Measurements from ENCODE around the gene SUCLG2. TPM values are rescaled to one million over a fixed set of nuclear protein-coding genes. Genes with fewer than 3 reads are reported as not detected.

SUCLG2 gene
- total and polyA plus RNA-seq, 9 of the 15 experiments (the other 6 are each of a cell fraction or from before 2014, with no cell fraction given): 10.1 to 41.4 (median 29.0) TPM

DNA sequence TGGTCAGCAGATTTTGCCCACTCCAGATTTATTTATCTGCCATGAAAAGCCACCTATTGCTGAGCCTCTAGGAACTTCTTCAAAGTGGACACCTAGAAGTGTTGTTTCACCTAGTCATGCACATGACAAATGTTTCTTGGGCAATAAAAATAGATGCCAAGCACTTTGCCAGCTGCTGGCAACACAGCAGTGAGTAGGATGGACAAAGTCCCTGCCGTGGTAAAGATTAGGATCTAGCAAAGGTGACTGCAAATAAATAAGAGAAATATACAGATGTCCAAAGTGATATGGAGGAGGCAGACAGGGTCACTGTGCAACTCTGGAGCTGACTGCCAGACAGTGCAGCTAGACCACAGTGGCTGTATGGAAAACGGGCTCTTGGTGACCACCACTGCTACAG is 137.9 kb downstream of the SUCLG2 start:
- H2AFZ ChIP-seq (ENCODE audit: low read depth, low read length): no peak overlapping the region
- H3K27me3 ChIP-seq (ENCODE audit: control insufficient read depth in 2 of 2, insufficient read depth in 2 of 2, low read length in 2 of 2): no peaks in the 10 kb centered on the region
- no peaks in the 10 kb centered on the region for H3K9me3 ChIP-seq (replicated peaks; ENCODE audit: control insufficient read depth, insufficient read depth, low read depth, low read length)
- no peak overlapping the region for H3K27ac ChIP-seq (ENCODE audit: extremely low read depth, low read depth, low read length)
- peaks cover 17% of the 10 kb centered on the region; the same call in 2 of the 3 replicates for H3K36me3 ChIP-seq (ENCODE audit: control insufficient read depth, insufficient read depth, low read length)
- no peaks in the 10 kb centered on the region for H4K20me1 ChIP-seq (replicated peaks; ENCODE audit: control insufficient read depth, insufficient read depth, low read length)
- H3K9me1 ChIP-seq (ENCODE audit: control insufficient read depth, insufficient read depth, low read length): no peaks in the 10 kb centered on the region
- FAIRE-seq: no peak
- ATAC-seq: no peak
- CTCF ChIA-PET (ENCODE audit: low intra/inter-chr PET ratio): no interaction called here
- no TSS peak for BruUV-seq (replicated peaks)
- POLR2A ChIA-PET: no interaction called here
- no peak overlapping the region for H3K4me2 ChIP-seq (ENCODE audit: insufficient read depth, low read length)
- H3K4me3 ChIP-seq: no peak overlapping the region
- intact Hi-C loops (cut with micrococcal nuclease) (no loop called here), in situ Hi-C loops (cut with MboI) (no loop called here)
- WGBS (ENCODE audit: insufficient coverage, low coverage, missing lambda C conversion rate): 75% methylated on average over 2 of the region's 2 CpGs
- no peaks in the 10 kb centered on the region for H3K79me2 ChIP-seq (ENCODE audit: control insufficient read depth, insufficient read depth, low read length)
- DNase-seq (ENCODE audit: extremely low read depth in 1 of 4, low spot score in 3 of 4): no peak
- no peak for TF ChIP-seq PML (IDR thresholded peaks at IDR 0.05; ENCODE audit: low read length)
- TF ChIP-seq, protein P1, sequence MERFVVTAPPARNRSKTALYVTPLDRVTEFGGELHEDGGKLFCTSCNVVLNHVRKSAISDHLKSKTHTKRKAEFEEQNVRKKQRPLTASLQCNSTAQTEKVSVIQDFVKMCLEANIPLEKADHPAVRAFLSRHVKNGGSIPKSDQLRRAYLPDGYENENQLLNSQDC (CRISPR knock-in tag; IDR thresholded peaks at IDR 0.05): no peak
- TF ChIP-seq HNRNPLL (IDR thresholded peaks at IDR 0.05; ENCODE audit: low read depth, low read length, poor library complexity, severe bottlenecking): no peak
- no peak for TF ChIP-seq NUFIP1 (IDR thresholded peaks at IDR 0.05; ENCODE audit: partially characterized antibody)
- TF ChIP-seq CHD2 (IDR thresholded peaks at IDR 0.05; ENCODE audit: low read depth, low read length): no peak
- TF ChIP-seq, protein P2, sequence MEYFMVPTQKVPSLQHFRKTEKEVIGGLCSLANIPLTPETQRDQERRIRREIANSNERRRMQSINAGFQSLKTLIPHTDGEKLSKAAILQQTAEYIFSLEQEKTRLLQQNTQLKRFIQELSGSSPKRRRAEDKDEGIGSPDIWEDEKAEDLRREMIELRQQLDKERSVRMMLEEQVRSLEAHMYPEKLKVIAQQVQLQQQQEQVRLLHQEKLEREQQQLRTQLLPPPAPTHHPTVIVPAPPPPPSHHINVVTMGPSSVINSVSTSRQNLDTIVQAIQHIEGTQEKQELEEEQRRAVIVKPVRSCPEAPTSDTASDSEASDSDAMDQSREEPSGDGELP (CRISPR knock-in tag; IDR thresholded peaks at IDR 0.05; ENCODE audit: borderline replicate concordance): no peak
- TF ChIP-seq SOX6 (IDR thresholded peaks at IDR 0.05): no peak
- TF ChIP-seq CCAR2 (IDR thresholded peaks at IDR 0.05; ENCODE audit: low read depth, low read length): no peak
- H3K9ac ChIP-seq (ENCODE audit: insufficient read depth in 1 of 2, low read depth in 2 of 2, low read length in 2 of 2): no peak overlapping the region
- no peaks in the 10 kb centered on the region for H3K4me1 ChIP-seq (replicated peaks in 1 of 2; ENCODE audit: control insufficient read depth in 2 of 2, insufficient read depth in 2 of 2, low read length in 2 of 2)

Measured in K562 (cell line).